ENCODE results near the gene DENND11. TPM values are rescaled to one million over a fixed set of nuclear protein-coding genes. Genes with fewer than 3 reads are reported as not detected.

The DENND11 gene
- total RNA-seq, 1 experiment from 2014 or later: 17.0 TPM

DNA sequence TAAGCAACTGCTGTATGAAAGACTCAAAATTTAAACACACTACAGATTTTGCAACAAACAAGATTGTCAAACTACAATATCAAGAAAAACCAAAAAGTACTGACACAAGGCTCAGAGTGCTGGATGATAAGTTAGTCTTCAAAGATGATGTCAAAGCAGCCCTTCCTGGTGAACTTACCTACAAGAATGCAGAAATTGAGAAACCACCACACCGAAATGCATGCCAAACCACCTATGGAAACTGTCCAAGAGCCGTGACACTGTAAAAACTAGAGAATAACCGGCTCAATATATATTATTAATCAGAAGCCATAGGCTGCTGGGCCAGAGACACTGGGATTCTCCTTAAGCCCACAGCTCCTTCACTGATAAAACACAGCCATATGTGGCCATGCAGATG lies 25.3 kb downstream of the DENND11 start:
- H3K27me3 ChIP-seq: no peaks in the 10 kb centered on the region
- H3K27ac ChIP-seq: no peak overlapping the region
- no peak overlapping the region for H3K4me3 ChIP-seq
- H3K36me3 ChIP-seq: no peaks in the 10 kb centered on the region
- no peaks in the 10 kb centered on the region for H3K9me3 ChIP-seq (replicated peaks)
- H3K4me1 ChIP-seq: no peaks in the 10 kb centered on the region
- no peak for DNase-seq

DNA sequence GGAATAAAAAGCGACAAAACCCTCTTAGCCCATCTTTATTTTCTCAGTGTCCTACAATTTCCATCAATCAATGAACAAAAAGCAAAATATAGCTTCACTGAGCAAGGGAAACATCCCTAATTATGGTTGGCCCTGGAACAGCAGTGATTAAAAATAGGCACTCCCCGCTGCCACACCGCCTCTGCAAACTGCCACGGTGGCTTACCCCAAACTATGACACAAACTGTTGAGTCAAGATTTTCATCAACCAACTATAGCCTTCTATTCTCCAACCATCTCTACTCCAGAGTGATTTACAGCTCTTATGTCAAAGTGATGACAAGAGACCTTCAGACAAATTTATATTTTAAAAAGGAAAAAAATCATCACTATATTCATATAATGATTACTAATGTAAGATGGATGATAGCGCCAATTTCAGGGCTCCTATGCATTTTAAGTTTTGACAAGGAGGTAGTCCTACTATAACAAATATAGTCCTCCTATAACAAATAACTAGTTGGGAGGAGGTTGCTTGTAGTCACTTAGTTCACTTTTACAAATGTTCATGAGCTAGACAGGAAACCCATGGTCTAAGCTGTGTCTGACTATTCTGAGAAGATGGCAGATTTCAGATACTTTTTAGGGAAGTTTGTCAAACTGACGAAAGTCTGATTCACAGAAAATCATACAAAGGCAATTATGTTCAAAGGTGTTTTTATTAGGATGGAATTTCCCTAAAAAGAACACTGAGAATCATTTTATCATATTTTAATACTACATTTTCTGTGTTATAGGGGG lies 26.3 kb downstream of the DENND11 start:
- Histone ChIP-seq H3K9me3 (replicated peaks) (no peaks in the 10 kb centered on the region), H3K27ac (no peak overlapping the region)
- no peak for DNase-seq

DNA sequence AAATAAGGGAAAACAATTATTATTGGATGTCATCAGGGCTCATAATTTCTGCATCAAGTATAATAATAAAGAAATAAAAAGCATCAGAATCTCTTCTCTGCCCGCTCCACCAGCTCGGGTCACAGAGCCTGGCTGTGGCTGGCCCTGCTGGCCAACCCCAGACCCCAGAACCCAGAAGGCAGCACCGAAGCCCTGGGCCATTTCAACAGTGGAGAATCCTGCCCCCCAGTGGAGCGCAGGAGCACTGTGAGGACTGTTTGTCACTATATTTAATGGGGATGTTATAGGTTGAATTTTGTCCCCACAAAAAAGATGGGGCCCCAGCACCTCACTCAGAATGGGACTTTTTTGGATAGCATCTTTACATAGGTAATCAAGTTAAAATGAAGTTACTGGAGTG lies 27.3 kb downstream of the DENND11 start:
- Histone ChIP-seq H3K27me3 (no peaks in the 10 kb centered on the region), H3K27ac (no peak overlapping the region), H3K9me3 (replicated peaks) (no peaks in the 10 kb centered on the region), H3K4me1 (no peaks in the 10 kb centered on the region), H3K36me3 (no peaks in the 10 kb centered on the region), H3K4me3 (no peak overlapping the region)
- no peak for DNase-seq

More for the DNA sequence above, 26.3 kb downstream of the DENND11 start:
- no peaks in the 10 kb centered on the region for H3K4me1 ChIP-seq
- no peaks in the 10 kb centered on the region for H3K27me3 ChIP-seq
- no peaks in the 10 kb centered on the region for H3K36me3 ChIP-seq
- H3K4me3 ChIP-seq: no peak overlapping the region

DNA sequence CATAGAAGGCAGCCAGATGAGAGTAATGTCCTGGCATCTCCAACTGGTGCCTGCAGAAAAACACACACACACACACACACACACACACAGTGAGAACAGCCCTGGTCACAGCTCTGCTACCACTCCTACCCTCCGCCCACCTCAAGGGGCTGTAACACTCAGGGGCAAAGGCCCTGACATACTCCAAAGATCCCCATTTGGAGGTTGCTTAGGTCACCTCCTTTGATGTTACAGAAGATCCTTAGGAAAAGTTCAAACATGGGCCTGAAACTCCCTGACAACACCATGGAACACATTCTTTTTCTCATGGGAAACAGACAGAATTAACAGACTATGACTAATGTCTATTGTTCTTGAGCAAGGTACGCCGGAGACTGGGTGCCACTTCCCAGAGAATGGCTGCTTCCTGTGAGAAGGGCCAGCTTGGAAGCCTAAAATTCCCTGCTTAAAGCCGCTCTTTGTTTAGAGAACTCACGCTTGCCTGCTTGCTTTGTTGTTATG lies 27.7 kb downstream of the DENND11 start:
- Histone ChIP-seq H3K4me1 (no peaks in the 10 kb centered on the region), H3K27me3 (no peaks in the 10 kb centered on the region), H3K27ac (no peak overlapping the region), H3K4me3 (no peak overlapping the region), H3K9me3 (replicated peaks) (no peaks in the 10 kb centered on the region), H3K36me3 (no peaks in the 10 kb centered on the region)
- DNase-seq: no peak

DNA sequence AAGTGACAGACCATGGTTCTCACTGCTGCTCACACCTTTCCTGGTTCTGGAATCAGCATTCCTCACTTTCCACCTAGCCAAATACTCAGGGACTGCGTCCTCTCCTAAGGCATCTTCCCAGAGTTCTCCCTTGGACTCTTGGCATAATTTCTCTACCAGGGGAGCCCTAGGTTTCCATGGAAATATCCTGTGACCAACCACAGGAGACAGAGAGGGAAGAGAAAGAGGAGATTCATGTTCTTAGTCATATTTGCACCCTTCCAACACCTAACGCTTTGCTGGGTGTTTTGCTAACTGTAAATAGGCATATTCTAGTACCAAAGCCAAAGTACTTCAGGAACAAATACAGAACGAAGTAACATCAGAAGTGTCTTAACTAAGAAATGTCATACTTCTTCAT lies 28.6 kb downstream of the DENND11 start:
- H3K27ac ChIP-seq: no peak overlapping the region
- H3K4me1 ChIP-seq: no peaks in the 10 kb centered on the region

DNA sequence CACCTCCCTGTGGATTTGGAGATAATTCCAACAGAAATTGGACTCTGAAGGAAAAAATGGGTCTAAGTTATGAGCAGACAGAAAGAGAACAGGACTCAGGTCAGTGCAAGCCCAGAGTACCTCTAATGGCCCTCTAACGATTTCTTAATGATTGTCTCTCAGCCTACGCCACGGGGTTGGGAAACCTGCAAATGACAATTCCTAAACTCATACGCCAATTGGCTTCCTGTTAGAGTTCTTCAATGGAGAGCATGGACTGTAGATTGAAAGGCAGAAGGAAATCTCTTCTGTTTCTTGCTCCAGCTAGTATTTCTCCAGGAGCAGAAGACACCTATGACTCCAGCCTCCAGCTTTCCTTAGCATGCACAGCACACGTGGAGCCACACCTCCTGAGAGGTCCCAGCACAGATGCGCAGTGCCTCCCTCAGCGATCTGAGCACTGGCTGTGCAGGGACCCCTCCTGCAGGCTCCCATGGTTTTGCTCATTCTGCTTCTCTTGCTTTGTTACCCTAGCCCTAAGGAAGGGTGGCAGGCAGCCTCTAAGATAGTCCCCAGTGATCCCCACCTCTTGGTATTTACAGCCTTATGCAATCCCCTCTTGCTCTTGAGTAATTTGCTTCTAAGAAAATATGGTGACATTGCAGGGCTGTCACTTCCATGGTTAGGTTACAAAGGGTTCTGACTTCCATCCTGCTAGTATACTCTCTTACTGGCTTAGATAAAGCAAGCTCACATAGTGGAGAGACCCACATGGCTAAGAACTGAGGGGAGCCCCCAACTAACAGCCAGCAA lies 30.1 kb downstream of the DENND11 start:
- no peak for DNase-seq
- Histone ChIP-seq H3K4me3 (no peak overlapping the region), H3K27me3 (no peaks in the 10 kb centered on the region)

More for the DNA sequence above, 28.6 kb downstream of the DENND11 start:
- DNase-seq: no peak
- H3K9me3 ChIP-seq (replicated peaks): no peaks in the 10 kb centered on the region
- H3K4me3 ChIP-seq: no peak overlapping the region
- H3K36me3 ChIP-seq: no peaks in the 10 kb centered on the region
- H3K27me3 ChIP-seq: no peaks in the 10 kb centered on the region

DNA sequence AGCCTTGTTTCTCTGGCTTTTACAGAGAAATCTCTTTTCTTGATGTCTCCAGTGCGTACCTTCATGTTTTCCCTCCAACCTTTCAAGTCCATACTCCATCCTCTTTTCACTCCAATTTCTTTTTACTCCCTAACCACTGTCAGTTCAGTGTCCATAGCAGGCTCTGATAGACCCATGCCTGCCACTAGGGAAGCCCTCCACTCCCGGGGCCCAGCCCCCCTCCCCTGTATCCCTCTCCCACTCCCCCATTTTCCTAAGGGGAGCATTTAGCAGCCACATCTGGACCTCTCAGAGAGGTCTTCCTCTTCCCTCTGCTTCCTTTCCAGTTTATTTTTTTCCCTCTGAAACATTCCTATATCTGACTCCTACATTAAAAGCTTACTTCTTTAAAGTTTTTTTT lies 33.1 kb downstream of the DENND11 start:
- H3K4me3 ChIP-seq: no peak overlapping the region
- no peak for DNase-seq
- H3K27me3 ChIP-seq: no peaks in the 10 kb centered on the region
- no peak overlapping the region for H3K27ac ChIP-seq
- no peaks in the 10 kb centered on the region for H3K4me1 ChIP-seq
- H3K9me3 ChIP-seq (replicated peaks): no peaks in the 10 kb centered on the region
- H3K36me3 ChIP-seq: no peaks in the 10 kb centered on the region

More for the DNA sequence above, 30.1 kb downstream of the DENND11 start:
- no peaks in the 10 kb centered on the region for H3K36me3 ChIP-seq
- H3K27ac ChIP-seq: no peak overlapping the region
- no peaks in the 10 kb centered on the region for H3K4me1 ChIP-seq
- H3K9me3 ChIP-seq (replicated peaks): no peaks in the 10 kb centered on the region

DNA sequence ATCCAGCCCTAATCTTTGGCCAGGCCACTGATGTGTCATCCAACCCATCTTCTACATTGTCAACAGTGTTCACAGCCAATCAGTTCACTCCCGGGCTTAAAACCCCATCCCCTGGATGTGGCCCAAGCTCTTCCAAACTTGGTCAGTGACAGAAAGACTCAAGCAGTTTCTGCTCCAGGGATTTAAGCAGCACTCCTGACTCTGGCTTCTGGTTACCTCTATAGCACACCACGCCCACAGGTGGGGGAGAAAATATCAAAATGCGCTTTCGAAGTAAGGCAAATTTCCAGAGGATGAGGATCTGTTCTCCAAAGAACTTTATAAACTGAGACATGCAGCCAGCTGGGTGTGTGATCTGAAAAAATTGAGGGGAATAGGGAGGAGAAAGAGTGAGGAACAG lies 35.9 kb downstream of the DENND11 start:
- no peak for DNase-seq
- no peaks in the 10 kb centered on the region for H3K36me3 ChIP-seq
- H3K4me3 ChIP-seq: no peak overlapping the region
- no peaks in the 10 kb centered on the region for H3K27me3 ChIP-seq
- no peak overlapping the region for H3K27ac ChIP-seq
- no peaks in the 10 kb centered on the region for H3K4me1 ChIP-seq
- H3K9me3 ChIP-seq (replicated peaks): no peaks in the 10 kb centered on the region

DNA sequence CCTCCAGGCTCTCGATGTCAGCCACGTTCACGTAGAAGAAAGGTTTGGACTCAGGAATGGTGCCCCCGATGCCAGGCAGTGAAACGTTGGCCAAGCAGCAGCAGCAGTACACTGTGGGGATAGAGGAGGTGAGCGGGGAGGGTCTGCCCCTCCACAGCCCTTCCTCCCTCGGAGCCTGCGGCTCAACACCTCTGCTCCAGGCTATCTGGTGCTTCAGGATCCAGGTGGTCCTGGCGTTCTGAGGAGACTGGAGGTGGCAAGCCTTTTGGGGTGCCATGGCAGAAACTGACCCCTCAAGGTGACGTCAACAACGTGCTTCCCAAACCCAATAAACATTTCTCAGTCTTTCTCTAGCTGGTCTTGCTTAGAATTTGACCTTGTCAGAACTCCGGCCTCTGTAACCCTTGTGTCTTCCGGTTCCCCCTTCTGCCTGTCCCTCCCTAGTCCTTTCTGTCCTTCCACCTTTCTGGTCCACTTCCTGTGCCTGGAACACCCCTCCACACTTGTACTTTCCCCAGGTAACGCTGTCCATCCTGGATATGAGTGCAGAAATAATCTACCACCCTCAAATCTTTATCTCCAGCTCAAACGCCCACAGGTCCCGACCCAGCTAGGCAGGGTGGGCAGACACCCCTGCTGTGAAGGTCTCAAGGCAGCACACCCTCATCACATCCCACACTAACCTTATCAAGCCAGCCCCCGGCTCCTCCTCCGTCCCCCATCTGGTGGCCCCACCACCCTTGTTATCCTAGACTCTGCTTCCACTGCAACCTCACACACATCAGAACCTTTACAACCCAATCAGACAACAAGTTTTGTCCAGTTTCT lies 36.5 kb downstream of the DENND11 start:
- H3K36me3 ChIP-seq: no peaks in the 10 kb centered on the region
- H3K4me3 ChIP-seq: no peak overlapping the region
- DNase-seq: no peak
- no peaks in the 10 kb centered on the region for H3K27me3 ChIP-seq
- H3K4me1 ChIP-seq: no peaks in the 10 kb centered on the region
- no peaks in the 10 kb centered on the region for H3K9me3 ChIP-seq (replicated peaks)
- H3K27ac ChIP-seq: no peak overlapping the region

DNA sequence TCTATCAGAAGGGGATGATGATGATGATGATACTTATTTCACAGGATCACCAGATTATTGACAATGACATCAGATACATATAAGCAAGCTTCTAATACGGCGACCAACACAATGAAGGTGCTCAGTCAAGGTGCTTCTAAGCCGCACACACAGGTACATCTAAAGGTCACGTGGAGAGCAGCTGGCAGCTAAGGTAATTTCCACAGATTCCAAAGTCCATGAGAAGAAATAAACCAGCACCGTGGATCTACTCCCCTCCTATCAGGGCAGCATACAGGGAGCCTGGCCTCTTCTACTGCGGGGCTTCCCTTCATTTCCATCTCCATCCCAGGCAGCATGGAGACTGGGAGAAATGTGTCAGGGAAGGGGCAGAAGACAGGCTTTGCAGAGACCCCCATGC lies 37.5 kb downstream of the DENND11 start:
- no peaks in the 10 kb centered on the region for H3K36me3 ChIP-seq

DNA sequence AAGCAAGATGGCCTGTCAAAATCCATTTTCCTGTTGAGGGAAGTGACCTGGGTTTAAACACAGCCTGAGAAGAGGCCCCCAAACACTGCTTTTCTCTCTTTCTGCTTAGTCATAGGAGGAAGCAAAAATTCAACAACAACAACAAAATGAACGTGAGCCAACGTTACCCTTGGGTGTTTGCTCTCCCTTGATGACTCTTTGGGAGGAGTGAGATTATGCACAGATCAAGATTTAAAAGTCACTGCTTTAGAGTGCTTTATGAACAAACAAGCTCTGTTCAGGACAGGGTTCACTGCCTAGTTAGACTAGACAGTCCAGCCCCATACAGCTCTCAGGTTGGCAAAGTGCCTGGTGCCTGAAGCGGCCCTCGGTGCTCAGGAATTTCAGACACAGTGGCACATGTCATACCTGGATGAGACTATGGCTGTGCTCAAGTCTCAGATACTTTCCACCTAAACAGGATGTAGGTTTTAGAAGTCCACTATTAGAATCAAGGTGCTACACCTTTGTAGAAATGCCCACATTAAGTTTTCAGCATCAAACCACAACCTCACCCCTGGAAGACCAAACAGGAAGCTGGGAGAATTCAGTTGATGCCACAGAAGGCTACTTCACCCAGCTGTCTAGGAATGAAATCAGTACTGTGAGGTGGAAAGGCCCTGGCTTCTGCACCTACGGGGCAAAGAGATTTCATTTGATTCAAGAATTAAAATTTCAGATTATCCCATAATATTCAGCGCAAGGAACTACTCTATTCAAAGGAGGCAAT lies 38.7 kb downstream of the DENND11 start:
- no peaks in the 10 kb centered on the region for H3K9me3 ChIP-seq (replicated peaks)
- H3K4me3 ChIP-seq: no peak overlapping the region
- H3K4me1 ChIP-seq: no peaks in the 10 kb centered on the region
- no peaks in the 10 kb centered on the region for H3K27me3 ChIP-seq
- DNase-seq: no peak
- no peaks in the 10 kb centered on the region; the same call in 1 of the 2 replicates for H3K36me3 ChIP-seq
- no peak overlapping the region for H3K27ac ChIP-seq

More for the DNA sequence above, 37.5 kb downstream of the DENND11 start:
- Histone ChIP-seq H3K9me3 (replicated peaks) (no peaks in the 10 kb centered on the region), H3K27ac (no peak overlapping the region), H3K4me3 (no peak overlapping the region), H3K27me3 (no peaks in the 10 kb centered on the region), H3K4me1 (no peaks in the 10 kb centered on the region)
- no peak for DNase-seq

DNA sequence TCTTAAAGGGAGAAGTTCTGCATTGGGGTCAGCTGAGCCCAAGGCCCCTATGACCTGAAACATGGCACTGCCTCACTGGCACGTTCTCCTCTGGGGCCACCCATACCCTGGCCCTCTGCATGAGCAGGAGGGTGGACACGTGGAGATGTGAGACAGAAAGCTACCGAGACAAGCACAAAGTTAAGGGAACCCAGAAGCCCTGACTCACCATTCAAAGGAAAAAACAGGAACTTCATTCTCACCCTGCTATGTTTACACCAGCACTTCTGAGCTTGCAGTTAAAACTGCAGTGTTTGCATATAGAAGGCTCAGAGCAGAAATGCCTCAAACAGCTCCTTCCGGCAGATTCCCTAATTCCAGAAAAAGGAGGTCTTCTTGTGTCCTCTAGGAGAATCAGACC lies 41.7 kb downstream of the DENND11 start:
- no peak for DNase-seq
- Histone ChIP-seq H3K4me1 (no peaks in the 10 kb centered on the region), H3K27me3 (no peaks in the 10 kb centered on the region), H3K9me3 (replicated peaks) (no peaks in the 10 kb centered on the region), H3K36me3 (peaks cover 3% of the 10 kb centered on the region), H3K27ac (no peak overlapping the region), H3K4me3 (no peak overlapping the region)

DNA sequence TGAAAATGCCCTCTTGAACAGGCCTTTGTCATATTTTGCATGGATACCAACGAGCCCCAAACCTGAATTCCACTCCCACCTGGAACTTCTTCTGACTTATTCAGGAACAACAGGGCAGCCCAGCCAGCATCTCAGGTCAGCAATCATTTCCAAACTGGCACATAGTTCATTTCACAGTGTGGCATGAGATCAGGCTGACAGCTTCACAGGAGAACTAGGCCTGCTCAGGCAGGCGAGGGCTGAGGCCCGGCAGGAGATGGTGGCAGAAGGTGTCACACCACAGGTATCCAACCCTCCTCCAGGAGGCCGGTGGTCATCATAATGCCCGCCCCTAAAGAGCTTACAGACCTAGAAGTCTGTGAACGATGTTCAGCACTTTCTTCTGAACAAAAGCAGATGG lies 42.5 kb downstream of the DENND11 start:
- H3K9me3 ChIP-seq (replicated peaks): no peaks in the 10 kb centered on the region
- no peak overlapping the region for H3K4me3 ChIP-seq
- peaks cover 3% of the 10 kb centered on the region for H3K36me3 ChIP-seq
- H3K4me1 ChIP-seq: no peaks in the 10 kb centered on the region
- H3K27me3 ChIP-seq: no peaks in the 10 kb centered on the region
- no peak overlapping the region for H3K27ac ChIP-seq
- no peak for DNase-seq

DNA sequence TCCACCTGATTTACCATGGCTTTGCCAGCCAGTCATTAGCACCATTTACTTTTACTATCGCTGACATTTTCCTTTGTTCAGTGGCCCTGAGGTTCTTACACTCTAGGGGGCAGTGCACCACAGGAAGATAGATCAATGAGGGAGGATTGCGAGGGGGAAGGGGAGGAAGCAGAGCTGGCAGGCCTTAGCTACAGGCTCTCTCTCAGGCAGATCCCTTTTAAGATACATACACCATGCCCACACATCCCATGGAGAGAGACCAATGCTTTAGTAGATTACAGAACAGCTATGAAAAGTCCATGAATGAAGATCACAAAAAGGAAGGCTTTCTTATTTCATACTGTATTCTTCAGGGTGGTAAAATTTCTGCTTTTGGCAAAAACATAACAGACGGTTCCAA lies 47.4 kb downstream of the DENND11 start:
- no peak overlapping the region for H3K27ac ChIP-seq
- H3K9me3 ChIP-seq (replicated peaks): no peaks in the 10 kb centered on the region
- DNase-seq: peak; percentile 45 to 67
- H3K4me1 ChIP-seq: no peaks in the 10 kb centered on the region
- H3K36me3 ChIP-seq: peaks cover 25% of the 10 kb centered on the region
- no peak overlapping the region for H3K4me3 ChIP-seq
- no peaks in the 10 kb centered on the region for H3K27me3 ChIP-seq
